ENCODE results near the gene TCERG1L. TPM values are rescaled to one million over a fixed set of nuclear protein-coding genes. Genes with fewer than 3 reads are reported as not detected.

Gene TCERG1L
- total RNA-seq, 1 donor from 2014 or later = 3.5 TPM

DNA sequence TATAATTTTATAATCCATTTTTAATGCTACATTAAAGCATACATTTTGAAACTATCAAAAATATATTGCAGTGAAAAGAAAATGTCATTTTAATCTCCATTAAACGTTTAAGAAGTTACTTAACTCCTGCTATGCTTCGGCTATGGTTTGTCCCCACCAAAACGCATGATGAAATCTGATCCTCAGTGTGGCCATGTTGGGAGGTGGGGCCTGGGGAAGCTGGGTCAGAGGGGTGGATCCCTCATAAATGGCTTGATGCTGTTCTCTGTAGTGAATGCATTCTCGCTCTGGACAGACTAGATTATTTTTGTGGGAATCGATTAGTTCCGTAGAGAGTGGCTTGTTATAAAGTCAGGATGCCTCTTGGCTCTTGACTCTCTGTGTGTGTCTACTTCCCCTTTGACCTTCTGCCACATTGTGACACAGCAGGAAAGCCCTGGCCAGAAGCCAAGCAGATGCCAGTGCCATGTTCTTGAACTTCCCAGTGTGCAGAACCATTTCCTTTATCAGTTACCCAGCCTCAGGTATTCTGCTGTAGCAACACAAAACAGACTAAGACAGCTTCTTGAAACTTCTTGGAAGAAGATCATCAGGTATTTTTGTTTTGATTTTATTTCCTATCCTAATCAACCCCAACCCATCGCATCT is 77.8 kb downstream of the TCERG1L start:
- TF ChIP-seq, protein P1, sequence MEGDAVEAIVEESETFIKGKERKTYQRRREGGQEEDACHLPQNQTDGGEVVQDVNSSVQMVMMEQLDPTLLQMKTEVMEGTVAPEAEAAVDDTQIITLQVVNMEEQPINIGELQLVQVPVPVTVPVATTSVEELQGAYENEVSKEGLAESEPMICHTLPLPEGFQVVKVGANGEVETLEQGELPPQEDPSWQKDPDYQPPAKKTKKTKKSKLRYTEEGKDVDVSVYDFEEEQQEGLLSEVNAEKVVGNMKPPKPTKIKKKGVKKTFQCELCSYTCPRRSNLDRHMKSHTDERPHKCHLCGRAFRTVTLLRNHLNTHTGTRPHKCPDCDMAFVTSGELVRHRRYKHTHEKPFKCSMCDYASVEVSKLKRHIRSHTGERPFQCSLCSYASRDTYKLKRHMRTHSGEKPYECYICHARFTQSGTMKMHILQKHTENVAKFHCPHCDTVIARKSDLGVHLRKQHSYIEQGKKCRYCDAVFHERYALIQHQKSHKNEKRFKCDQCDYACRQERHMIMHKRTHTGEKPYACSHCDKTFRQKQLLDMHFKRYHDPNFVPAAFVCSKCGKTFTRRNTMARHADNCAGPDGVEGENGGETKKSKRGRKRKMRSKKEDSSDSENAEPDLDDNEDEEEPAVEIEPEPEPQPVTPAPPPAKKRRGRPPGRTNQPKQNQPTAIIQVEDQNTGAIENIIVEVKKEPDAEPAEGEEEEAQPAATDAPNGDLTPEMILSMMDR (IDR thresholded peaks at IDR 0.05; ENCODE audit: insufficient read depth, low read depth, low read length) = no peak
- TF ChIP-seq EZH2 (IDR thresholded peaks at IDR 0.05; ENCODE audit: insufficient read depth, low read length) = no peak
- H3K4me1 ChIP-seq (ENCODE audit: insufficient read depth, low read length) = no peaks in the 10 kb centered on the region
- FAIRE-seq (no peak), DNase-seq (ENCODE audit: low read depth) (no peak)
- Mint-ChIP-seq H3K9me3 (ENCODE audit: unreplicated experiment) (peaks cover 12% of the 10 kb centered on the region), H3K4me3 (ENCODE audit: unreplicated experiment) (no peak overlapping the region), H3K27ac (ENCODE audit: unreplicated experiment) (no peak overlapping the region), H3K4me1 (ENCODE audit: low read depth, unreplicated experiment) (no peaks in the 10 kb centered on the region), H3K36me3 (ENCODE audit: low read depth, unreplicated experiment) (no peaks in the 10 kb centered on the region), H3K27me3 (ENCODE audit: low read depth, unreplicated experiment) (no peaks in the 10 kb centered on the region)
- H3K79me2 ChIP-seq (ENCODE audit: insufficient read depth, low read length) = no peaks in the 10 kb centered on the region
- H3K4me2 ChIP-seq (ENCODE audit: low read length) = no peak overlapping the region
- H3K4me3 ChIP-seq (ENCODE audit: insufficient read depth, low read depth, low read length) = no peak overlapping the region
- H3K36me3 ChIP-seq (ENCODE audit: insufficient read depth, low read length) = no peaks in the 10 kb centered on the region
- no peaks in the 10 kb centered on the region for H4K20me1 ChIP-seq (ENCODE audit: insufficient read depth, low read length)
- H2AFZ ChIP-seq (ENCODE audit: low read depth, low read length) = no peak overlapping the region
- peaks cover 3% of the 10 kb centered on the region for H3K9me3 ChIP-seq (ENCODE audit: insufficient read depth, low read depth, low read length)
- H3K27me3 ChIP-seq (ENCODE audit: insufficient read depth, low read length) = no peaks in the 10 kb centered on the region
- no peak overlapping the region for H3K9ac ChIP-seq (ENCODE audit: low read length)
- no peak overlapping the region for H3K27ac ChIP-seq (ENCODE audit: low read depth, low read length)

DNA sequence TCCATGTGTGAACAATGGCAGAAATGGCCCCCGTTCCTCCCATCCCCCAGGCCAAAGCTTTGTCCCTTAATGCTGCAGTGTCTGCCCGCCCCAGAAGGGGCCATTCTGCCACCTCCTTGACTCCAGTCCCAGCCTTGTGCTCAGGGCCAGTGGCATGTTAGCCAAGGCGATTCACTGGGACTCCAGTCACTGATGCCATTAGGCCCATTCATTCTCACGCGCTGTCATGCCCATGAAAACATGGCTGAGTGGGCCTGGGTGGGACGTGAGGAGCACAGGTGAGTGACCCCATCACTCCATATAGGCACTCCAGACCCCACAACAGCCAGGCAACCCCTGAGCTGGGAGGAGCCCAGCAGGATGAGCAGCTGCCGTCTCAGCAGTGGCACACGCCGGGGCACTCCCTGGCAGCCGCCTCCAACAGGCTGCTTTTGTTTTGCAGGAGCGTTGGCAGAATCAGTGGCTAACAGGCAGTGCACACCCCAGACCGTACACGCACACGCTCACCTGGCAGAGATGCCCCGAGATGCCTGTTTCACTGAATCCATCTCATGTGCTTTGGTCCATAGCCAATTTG is 79.5 kb downstream of the TCERG1L start:
- peaks cover 9% of the 10 kb centered on the region for H3K9me3 Mint-ChIP-seq (ENCODE audit: unreplicated experiment)
- Histone ChIP-seq H4K20me1 (ENCODE audit: insufficient read depth, low read length) (no peaks in the 10 kb centered on the region), H3K4me3 (ENCODE audit: insufficient read depth, low read depth, low read length) (no peak overlapping the region), H2AFZ (ENCODE audit: low read depth, low read length) (no peak overlapping the region), H3K27me3 (ENCODE audit: insufficient read depth, low read length) (no peaks in the 10 kb centered on the region), H3K9me3 (ENCODE audit: insufficient read depth, low read depth, low read length) (peaks cover 3% of the 10 kb centered on the region), H3K4me1 (ENCODE audit: insufficient read depth, low read length) (no peaks in the 10 kb centered on the region), H3K36me3 (ENCODE audit: insufficient read depth, low read length) (no peaks in the 10 kb centered on the region), H3K4me2 (ENCODE audit: low read length) (no peak overlapping the region), H3K9ac (ENCODE audit: low read length) (no peak overlapping the region), H3K79me2 (ENCODE audit: insufficient read depth, low read length) (no peaks in the 10 kb centered on the region), H3K27ac (ENCODE audit: low read depth, low read length) (no peak overlapping the region)
- TF ChIP-seq EZH2 (IDR thresholded peaks at IDR 0.05; ENCODE audit: insufficient read depth, low read length) = no peak
- TF ChIP-seq, protein P1 (IDR thresholded peaks at IDR 0.05; ENCODE audit: insufficient read depth, low read depth, low read length) = no peak
- H3K4me3 Mint-ChIP-seq (ENCODE audit: unreplicated experiment) = no peak overlapping the region
- no peak for DNase-seq (ENCODE audit: low read depth)
- H3K27ac Mint-ChIP-seq (ENCODE audit: unreplicated experiment) = no peak overlapping the region
- no peaks in the 10 kb centered on the region for H3K36me3 Mint-ChIP-seq (ENCODE audit: low read depth, unreplicated experiment)
- FAIRE-seq = no peak
- no peaks in the 10 kb centered on the region for H3K27me3 Mint-ChIP-seq (ENCODE audit: low read depth, unreplicated experiment)
- H3K4me1 Mint-ChIP-seq (ENCODE audit: low read depth, unreplicated experiment) = no peaks in the 10 kb centered on the region
